ENCODE results near the gene POLR3B. TPM values are rescaled to one million over a fixed set of nuclear protein-coding genes. Genes with fewer than 3 reads are reported as not detected.

The POLR3B gene
- total and polyA plus RNA-seq, 2 of the 13 experiments (the other 11 are each of a cell fraction or from before 2014, with no cell fraction given), result 4.8 to 13.1 TPM

GRCh38 chr12:106345746-106346145 lies 11.8 kb upstream of the POLR3B start (continued):
- 0 out of 2 replicates have a peak, but pooled peaks have one; percentile 15 for TF ChIP-seq ZNF710 (CRISPR knock-in tag; IDR thresholded peaks at IDR 0.05; ENCODE audit: borderline replicate concordance)
- no peak for TF ChIP-seq SNAPC2 (CRISPR knock-in tag; IDR thresholded peaks at IDR 0.05)
- TF ChIP-seq HDAC1 (CRISPR knock-in tag; IDR thresholded peaks at IDR 0.05), result no peak
- 0 out of 2 replicates have a peak, but pooled peaks have one; percentile 39 for TF ChIP-seq SMYD3 (CRISPR knock-in tag; IDR thresholded peaks at IDR 0.05)
- 0 out of 2 replicates have a peak, but pooled peaks have one; percentile 18 for TF ChIP-seq CEBPG (CRISPR knock-in tag; IDR thresholded peaks at IDR 0.05)
- no peak for TF ChIP-seq NR2F6 (IDR thresholded peaks at IDR 0.05)
- TF ChIP-seq NR2F6 (CRISPR knock-in tag; IDR thresholded peaks at IDR 0.05), result no peak
- no peak for TF ChIP-seq ZNF724P (CRISPR knock-in tag; IDR thresholded peaks at IDR 0.05; ENCODE audit: borderline replicate concordance)
- peak; percentile 71 for TF ChIP-seq SMC3 (IDR thresholded peaks at IDR 0.05; ENCODE audit: low read length)
- TF ChIP-seq ARID5B (CRISPR knock-in tag; IDR thresholded peaks at IDR 0.05), result 0 out of 2 replicates have a peak, but pooled peaks have one; percentile 12
- TF ChIP-seq ZNF644 (CRISPR knock-in tag; IDR thresholded peaks at IDR 0.05; ENCODE audit: low read depth), result 0 out of 2 replicates have a peak, but pooled peaks have one; percentile 47
- no peak for TF ChIP-seq ZFP36L1 (CRISPR knock-in tag; IDR thresholded peaks at IDR 0.05)
- peak; percentile 86 for TF ChIP-seq CTCF (CRISPR knock-in tag; IDR thresholded peaks at IDR 0.05)
- no peak for TF ChIP-seq ZNF598 (CRISPR knock-in tag; IDR thresholded peaks at IDR 0.05; ENCODE audit: borderline replicate concordance)
- no peak for TF ChIP-seq SP140L (CRISPR knock-in tag; IDR thresholded peaks at IDR 0.05; ENCODE audit: borderline replicate concordance)
- 0 out of 2 replicates have a peak, but pooled peaks have one; percentile 17 for TF ChIP-seq GATAD2A (CRISPR knock-in tag; IDR thresholded peaks at IDR 0.05)
- TF ChIP-seq ZNF160 (CRISPR knock-in tag; IDR thresholded peaks at IDR 0.05), result no peak
- TF ChIP-seq ZMYM4 (CRISPR knock-in tag; IDR thresholded peaks at IDR 0.05), result 0 out of 2 replicates have a peak, but pooled peaks have one; percentile 41
- TF ChIP-seq STAG1 (CRISPR knock-in tag; IDR thresholded peaks at IDR 0.05), result peak; percentile 91
- no peak for TF ChIP-seq ZBTB44 (CRISPR knock-in tag; IDR thresholded peaks at IDR 0.05)
- TF ChIP-seq ZBTB8A (CRISPR knock-in tag; IDR thresholded peaks at IDR 0.05; ENCODE audit: borderline replicate concordance, low read depth), result no peak
- no peak for TF ChIP-seq SAP130 (CRISPR knock-in tag; IDR thresholded peaks at IDR 0.05; ENCODE audit: low read depth)
- TF ChIP-seq SOX5 (CRISPR knock-in tag; IDR thresholded peaks at IDR 0.05; ENCODE audit: borderline replicate concordance), result peak; percentile 9; the same call in 1 of the 2 replicates
- peak; percentile 66 for TF ChIP-seq TEAD3 (CRISPR knock-in tag; optimal IDR thresholded peaks at IDR 0.05; ENCODE audit: borderline replicate concordance)
